ENCODE measurements around the gene AIF1L. TPM values are rescaled to one million over a fixed set of nuclear protein-coding genes. Genes with fewer than 3 reads are reported as not detected.

Gene AIF1L
- total RNA-seq, 3 donors from 2014 or later: 1.4 to 5.6 (median 5.0) TPM

DNA sequence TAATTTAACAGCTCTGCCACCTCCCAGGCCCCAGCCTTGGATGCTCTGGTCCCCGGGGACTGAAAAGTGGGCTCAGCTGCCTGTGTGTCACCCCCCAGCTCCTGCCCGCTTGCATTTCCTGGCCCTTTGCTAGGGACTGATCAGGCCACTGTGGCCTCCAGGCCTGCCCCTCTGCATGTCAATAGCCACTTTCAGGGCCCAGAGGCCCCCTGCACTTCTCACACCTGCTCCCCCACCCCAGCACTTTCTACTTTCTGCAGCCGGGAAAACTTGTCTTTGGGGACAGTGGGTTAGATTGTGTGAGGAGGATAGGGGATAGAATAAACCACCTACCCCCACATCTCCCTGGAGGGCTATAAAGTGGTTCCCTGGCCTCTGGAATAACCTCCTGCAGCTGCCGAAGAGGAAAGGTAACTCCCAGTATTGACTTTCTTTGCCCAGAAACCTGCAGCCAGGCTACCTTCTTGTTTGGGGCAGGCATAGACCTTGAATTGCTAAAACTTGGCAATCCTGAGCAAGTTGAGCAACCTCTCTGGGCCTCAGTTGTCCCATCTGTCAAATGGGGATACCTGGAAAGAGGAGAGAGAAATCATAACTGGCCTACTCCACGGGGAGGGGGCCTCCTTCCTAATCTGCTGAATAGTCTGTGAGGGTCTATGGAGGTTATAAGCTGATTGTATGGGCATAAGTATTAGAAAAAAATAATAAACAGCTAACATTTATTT, 7.8 kb downstream of the AIF1L start:
- H3K36me3 ChIP-seq (ENCODE audit: low read depth): no peaks in the 10 kb centered on the region
- DNase-seq: no peak
- no peak overlapping the region for H3K4me3 ChIP-seq
- no peak for ATAC-seq
- intact Hi-C loops (cut with DNase I, micrococcal nuclease): no loop called here
- no peaks in the 10 kb centered on the region for H3K4me1 ChIP-seq (ENCODE audit: low read depth)
- TF ChIP-seq, protein P1, sequence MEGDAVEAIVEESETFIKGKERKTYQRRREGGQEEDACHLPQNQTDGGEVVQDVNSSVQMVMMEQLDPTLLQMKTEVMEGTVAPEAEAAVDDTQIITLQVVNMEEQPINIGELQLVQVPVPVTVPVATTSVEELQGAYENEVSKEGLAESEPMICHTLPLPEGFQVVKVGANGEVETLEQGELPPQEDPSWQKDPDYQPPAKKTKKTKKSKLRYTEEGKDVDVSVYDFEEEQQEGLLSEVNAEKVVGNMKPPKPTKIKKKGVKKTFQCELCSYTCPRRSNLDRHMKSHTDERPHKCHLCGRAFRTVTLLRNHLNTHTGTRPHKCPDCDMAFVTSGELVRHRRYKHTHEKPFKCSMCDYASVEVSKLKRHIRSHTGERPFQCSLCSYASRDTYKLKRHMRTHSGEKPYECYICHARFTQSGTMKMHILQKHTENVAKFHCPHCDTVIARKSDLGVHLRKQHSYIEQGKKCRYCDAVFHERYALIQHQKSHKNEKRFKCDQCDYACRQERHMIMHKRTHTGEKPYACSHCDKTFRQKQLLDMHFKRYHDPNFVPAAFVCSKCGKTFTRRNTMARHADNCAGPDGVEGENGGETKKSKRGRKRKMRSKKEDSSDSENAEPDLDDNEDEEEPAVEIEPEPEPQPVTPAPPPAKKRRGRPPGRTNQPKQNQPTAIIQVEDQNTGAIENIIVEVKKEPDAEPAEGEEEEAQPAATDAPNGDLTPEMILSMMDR (IDR thresholded peaks at IDR 0.05): no peak
- H3K9me3 ChIP-seq: no peaks in the 10 kb centered on the region

DNA sequence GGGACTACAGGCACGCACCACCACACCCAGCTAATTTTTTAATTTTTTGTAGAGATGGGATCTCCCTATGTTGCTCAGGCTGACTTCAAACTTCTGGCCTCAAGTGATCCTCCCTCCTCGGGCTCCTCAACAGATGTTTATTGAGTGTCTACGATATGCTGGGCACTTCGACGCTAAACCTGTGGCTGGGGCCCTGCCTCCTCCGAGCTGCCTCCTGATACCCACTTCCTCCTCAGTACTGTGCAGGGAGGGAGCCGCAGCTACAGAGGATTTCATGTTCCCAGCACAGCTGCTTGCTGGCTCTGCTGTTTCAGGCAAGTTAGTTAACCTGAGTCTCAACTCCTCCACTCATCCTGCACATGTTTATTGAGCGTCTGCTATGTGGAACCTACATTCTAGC, 9.6 kb downstream of the AIF1L start:
- Histone ChIP-seq H3K4me1 (ENCODE audit: low read depth) (no peaks in the 10 kb centered on the region), H3K36me3 (ENCODE audit: low read depth) (no peaks in the 10 kb centered on the region), H3K4me3 (no peak overlapping the region), H3K9me3 (no peaks in the 10 kb centered on the region)
- intact Hi-C loops (cut with DNase I, micrococcal nuclease): no loop called here
- DNase-seq (no peak), ATAC-seq (no peak)
- TF ChIP-seq, protein P1 (IDR thresholded peaks at IDR 0.05): no peak

DNA sequence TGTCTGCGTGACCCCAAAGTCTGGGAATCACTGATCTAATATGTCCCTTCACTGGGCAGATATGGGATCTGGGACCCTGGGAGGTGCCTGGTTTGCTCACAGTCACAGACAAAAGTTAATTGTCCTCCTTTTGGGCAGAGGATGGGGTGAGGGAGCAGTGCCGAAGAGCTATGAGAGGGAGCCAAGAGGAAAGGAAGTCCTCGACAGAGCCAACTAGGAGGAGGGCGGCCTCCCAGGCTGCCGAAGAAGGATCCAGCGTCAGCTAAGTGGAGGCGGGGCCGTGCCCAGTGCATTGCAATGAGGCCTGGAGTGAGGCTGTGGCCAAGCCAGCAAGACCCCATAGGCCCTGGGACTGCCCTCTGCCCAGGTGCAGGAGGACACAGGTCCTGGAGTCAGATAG, 11.4 kb downstream of the AIF1L start:
- Histone ChIP-seq H3K36me3 (ENCODE audit: low read depth) (no peaks in the 10 kb centered on the region), H3K4me1 (ENCODE audit: low read depth) (no peaks in the 10 kb centered on the region), H3K4me3 (no peak overlapping the region), H3K9me3 (no peaks in the 10 kb centered on the region)
- ATAC-seq: no peak
- no peak for DNase-seq
- intact Hi-C loops (cut with DNase I, micrococcal nuclease): no loop called here
- TF ChIP-seq, protein P1 (IDR thresholded peaks at IDR 0.05): no peak

DNA sequence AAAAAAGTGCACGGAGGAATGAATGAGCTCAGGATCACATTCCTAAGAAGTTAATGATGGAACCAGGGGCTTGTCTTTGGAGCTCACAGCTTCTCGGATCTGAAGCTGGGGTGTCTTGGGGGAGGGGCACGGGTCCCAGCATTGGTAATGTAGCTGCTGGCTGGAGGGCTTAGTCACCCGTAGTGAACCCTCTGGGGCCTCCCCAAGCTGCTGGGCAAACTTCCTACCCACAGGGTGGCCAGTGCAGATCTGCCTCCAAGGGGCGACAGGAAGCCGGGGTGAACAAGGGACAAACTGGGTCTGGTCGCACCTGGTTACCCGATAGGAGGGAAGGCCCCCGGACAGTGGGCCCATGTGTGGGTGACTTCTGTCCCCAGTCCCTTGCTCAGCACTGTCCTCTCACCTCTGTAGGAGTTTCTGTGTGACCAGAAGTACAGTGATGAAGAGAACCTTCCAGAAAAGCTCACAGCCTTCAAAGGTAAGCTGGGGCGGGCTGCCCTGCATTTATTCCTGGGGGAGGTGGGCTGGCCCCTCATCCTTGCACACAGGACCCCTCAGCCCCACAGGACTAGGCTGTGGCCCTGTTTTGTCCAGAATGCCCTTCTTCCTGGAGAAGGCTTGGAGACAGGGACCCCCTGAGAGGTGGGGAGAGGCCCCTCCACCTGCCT, 15.0 kb downstream of the AIF1L start:
- Histone ChIP-seq H3K9me3 (no peaks in the 10 kb centered on the region), H3K4me1 (ENCODE audit: low read depth) (no peaks in the 10 kb centered on the region), H3K36me3 (ENCODE audit: low read depth) (no peaks in the 10 kb centered on the region), H3K4me3 (no peak overlapping the region)
- intact Hi-C loops (cut with DNase I, micrococcal nuclease): no loop called here
- ATAC-seq (no peak), DNase-seq (no peak)
- TF ChIP-seq, protein P1 (IDR thresholded peaks at IDR 0.05): no peak

DNA sequence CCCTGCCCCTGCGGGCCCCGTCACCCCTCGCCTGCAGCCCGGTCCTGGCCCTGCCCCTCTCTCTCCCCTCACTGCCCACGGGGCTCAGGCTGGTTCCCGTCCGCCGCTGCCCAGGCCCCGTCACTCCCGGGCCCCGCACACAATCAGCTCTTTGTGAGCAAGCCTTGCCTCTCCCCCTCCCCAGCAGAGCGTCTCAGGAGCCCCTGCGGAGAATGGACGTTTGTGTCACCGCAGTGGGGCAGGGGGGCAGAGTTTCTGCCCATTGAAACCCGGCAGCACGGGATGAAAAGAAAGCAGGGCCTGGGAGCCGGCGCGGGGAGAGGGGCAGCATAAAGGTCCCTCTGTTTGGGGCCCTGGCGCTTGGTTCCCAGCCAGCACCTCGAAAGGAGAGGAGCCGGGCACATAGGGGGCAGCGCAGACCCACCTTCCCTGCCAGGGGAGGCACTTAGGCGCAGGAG, 15.6 kb downstream of the AIF1L start:
- no peak for ATAC-seq
- Histone ChIP-seq H3K4me3 (no peak overlapping the region), H3K36me3 (ENCODE audit: low read depth) (no peaks in the 10 kb centered on the region), H3K4me1 (ENCODE audit: low read depth) (no peaks in the 10 kb centered on the region), H3K9me3 (no peaks in the 10 kb centered on the region)
- DNase-seq: no peak
- TF ChIP-seq, protein P1 (IDR thresholded peaks at IDR 0.05): no peak
- intact Hi-C loops (cut with DNase I, micrococcal nuclease): no loop called here
